K562 (cell line): Measurements from ENCODE around the gene C5AR2. TPM values are rescaled to one million over a fixed set of nuclear protein-coding genes. Genes with fewer than 3 reads are reported as not detected.

Experiments
- CBFA2T2 ChIP-seq: fragments of 450-650 bp; conservative IDR thresholded peaks from 2 replicates; pipeline ENCODE4 v1.6.1; 2017; ENCODE audit warnings: mild to moderate bottlenecking
- CBFB ChIP-seq: sonication (generic); formaldehyde crosslinking; IDR thresholded peaks from 2 replicates; pipeline ENCODE4 v1.4.0; 2020; ENCODE audit warnings: mild to moderate bottlenecking, missing genetic modification reagents
- DNMT1 ChIP-seq: fragments of 450-650 bp; IDR thresholded peaks from 2 replicates; pipeline ENCODE4 v1.6.1; 2016; ENCODE audit warnings: antibody characterized with exemption, mild to moderate bottlenecking
- EP300 ChIP-seq: IDR thresholded peaks from 2 replicates; pipeline ENCODE4 v1.6.1; 2012; ENCODE audit warnings: low read length, improper control_type of control experiment
- HINFP ChIP-seq: fragments of 450-650 bp; conservative IDR thresholded peaks from 2 replicates; pipeline ENCODE4 v1.6.1; 2016; ENCODE audit warnings: missing genetic modification characterization, low read depth, mild to moderate bottlenecking, control low read depth, missing compliant biosample characterization
- HMGXB4 ChIP-seq: sonication (generic); formaldehyde crosslinking; IDR thresholded peaks from 2 replicates; pipeline ENCODE4 v1.8.1; 2023; ENCODE audit warnings: mild to moderate bottlenecking, missing genetic modification reagents
- HNRNPH1 ChIP-seq: fragments of 200-400 bp; formaldehyde crosslinking; optimal IDR thresholded peaks from 2 replicates; pipeline ENCODE3; 2017; ENCODE audit warnings: low read depth, mild to moderate bottlenecking, low read length, moderate library complexity
- KAT8 ChIP-seq: fragments of 450-650 bp; IDR thresholded peaks from 2 replicates; pipeline ENCODE4 v1.6.1; 2016; ENCODE audit warnings: low read depth, mild to moderate bottlenecking
- THRA ChIP-seq: fragments of 450-650 bp; IDR thresholded peaks from 2 replicates; pipeline ENCODE4 v1.6.1; 2017; ENCODE audit warnings: mild to moderate bottlenecking, moderate library complexity
- polyA plus RNA-seq, 8 experiments: library from polyadenylated mRNA; depleted of rRNA in 4 of 8; stranded (reverse) in 5 of 8; unstranded in 3 of 8; fragments of >200 nt; fragmentation: Nextera tagmentation in 2 of 8; fragmentation: Illumina TruSeq in 1 of 8; extraction: Ambion mirVana in 2 of 8; extraction: Trizol in 1 of 8; gene quantifications; 2 replicates each; pipeline versions ENCODE4 v1.2.1 to v1.2.3, GENCODE V29; 2011 to 2014; ENCODE audit warnings: inconsistent platforms in 1 of 8, missing spikeins in 1 of 8
- total RNA-seq, 7 experiments: library from RNA; depleted of rRNA in 6 of 7; stranded (reverse); fragments of >200 nt in 6 of 7; fragmentation: Illumina TruSeq in 2 of 7; extraction: Trizol in 2 of 7; gene quantifications; 2 replicates each; pipeline versions ENCODE4 v1.2.1 to v1.2.3, GENCODE V29; 2011 to 2021; ENCODE audit warnings: low replicate concordance in 1 of 7
- TF ChIP-seq, protein P1 (sequence below): fragments of 250-450 bp; sonication (Bioruptor Pico); IDR thresholded peaks from 2 replicates; pipeline ENCODE4 v1.4.0; 2020
- TF ChIP-seq, protein P2 (sequence below): fragments of 450-650 bp; conservative IDR thresholded peaks from 2 replicates; pipeline ENCODE4 v1.6.1; 2016; ENCODE audit warnings: missing genetic modification characterization, low read depth, mild to moderate bottlenecking, missing compliant biosample characterization, moderate library complexity
- TF ChIP-seq, protein P3 (sequence below): fragments of 450-650 bp; IDR thresholded peaks from 2 replicates; pipeline ENCODE4 v1.6.1; 2014; ENCODE audit warnings: low read depth, mild to moderate bottlenecking, moderate library complexity, borderline replicate concordance

The C5AR2 gene
- total and polyA plus RNA-seq, 9 of the 15 experiments (the other 6 are each of a cell fraction or from before 2014, with no cell fraction given) = 0.01 to 1.1 (median 0.13) TPM

GRCh38 chr19:47348819-47349795 is 17.1 kb downstream of the C5AR2 start, which contains the start of gene DHX34 (continued):
- TF ChIP-seq DNMT1 (0 out of 2 replicates have a peak, but pooled peaks have one; percentile 15), THRA (no peak), CBFB (CRISPR knock-in tag) (no peak), HMGXB4 (CRISPR knock-in tag) (peak; percentile 75; the same call in 1 of the 2 replicates), HNRNPH1 (no peak), HINFP (tag) (no peak), EP300 (peak; percentile 20; the same call in 1 of the 2 replicates), CBFA2T2 (peak; percentile 3; the same call in 1 of the 2 replicates), KAT8 (no peak)
- TF ChIP-seq, protein P1, sequence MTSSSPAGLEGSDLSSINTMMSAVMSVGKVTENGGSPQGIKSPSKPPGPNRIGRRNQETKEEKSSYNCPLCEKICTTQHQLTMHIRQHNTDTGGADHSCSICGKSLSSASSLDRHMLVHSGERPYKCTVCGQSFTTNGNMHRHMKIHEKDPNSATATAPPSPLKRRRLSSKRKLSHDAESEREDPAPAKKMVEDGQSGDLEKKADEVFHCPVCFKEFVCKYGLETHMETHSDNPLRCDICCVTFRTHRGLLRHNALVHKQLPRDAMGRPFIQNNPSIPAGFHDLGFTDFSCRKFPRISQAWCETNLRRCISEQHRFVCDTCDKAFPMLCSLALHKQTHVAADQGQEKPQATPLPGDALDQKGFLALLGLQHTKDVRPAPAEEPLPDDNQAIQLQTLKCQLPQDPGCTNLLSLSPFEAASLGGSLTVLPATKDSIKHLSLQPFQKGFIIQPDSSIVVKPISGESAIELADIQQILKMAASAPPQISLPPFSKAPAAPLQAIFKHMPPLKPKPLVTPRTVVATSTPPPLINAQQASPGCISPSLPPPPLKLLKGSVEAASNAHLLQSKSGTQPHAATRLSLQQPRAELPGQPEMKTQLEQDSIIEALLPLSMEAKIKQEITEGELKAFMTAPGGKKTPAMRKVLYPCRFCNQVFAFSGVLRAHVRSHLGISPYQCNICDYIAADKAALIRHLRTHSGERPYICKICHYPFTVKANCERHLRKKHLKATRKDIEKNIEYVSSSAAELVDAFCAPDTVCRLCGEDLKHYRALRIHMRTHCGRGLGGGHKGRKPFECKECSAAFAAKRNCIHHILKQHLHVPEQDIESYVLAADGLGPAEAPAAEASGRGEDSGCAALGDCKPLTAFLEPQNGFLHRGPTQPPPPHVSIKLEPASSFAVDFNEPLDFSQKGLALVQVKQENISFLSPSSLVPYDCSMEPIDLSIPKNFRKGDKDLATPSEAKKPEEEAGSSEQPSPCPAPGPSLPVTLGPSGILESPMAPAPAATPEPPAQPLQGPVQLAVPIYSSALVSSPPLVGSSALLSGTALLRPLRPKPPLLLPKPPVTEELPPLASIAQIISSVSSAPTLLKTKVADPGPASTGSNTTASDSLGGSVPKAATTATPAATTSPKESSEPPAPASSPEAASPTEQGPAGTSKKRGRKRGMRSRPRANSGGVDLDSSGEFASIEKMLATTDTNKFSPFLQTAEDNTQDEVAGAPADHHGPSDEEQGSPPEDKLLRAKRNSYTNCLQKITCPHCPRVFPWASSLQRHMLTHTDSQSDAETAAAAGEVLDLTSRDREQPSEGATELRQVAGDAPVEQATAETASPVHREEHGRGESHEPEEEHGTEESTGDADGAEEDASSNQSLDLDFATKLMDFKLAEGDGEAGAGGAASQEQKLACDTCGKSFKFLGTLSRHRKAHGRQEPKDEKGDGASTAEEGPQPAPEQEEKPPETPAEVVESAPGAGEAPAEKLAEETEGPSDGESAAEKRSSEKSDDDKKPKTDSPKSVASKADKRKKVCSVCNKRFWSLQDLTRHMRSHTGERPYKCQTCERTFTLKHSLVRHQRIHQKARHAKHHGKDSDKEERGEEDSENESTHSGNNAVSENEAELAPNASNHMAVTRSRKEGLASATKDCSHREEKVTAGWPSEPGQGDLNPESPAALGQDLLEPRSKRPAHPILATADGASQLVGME (CRISPR knock-in tag) = no peak
- TF ChIP-seq, protein P2, sequence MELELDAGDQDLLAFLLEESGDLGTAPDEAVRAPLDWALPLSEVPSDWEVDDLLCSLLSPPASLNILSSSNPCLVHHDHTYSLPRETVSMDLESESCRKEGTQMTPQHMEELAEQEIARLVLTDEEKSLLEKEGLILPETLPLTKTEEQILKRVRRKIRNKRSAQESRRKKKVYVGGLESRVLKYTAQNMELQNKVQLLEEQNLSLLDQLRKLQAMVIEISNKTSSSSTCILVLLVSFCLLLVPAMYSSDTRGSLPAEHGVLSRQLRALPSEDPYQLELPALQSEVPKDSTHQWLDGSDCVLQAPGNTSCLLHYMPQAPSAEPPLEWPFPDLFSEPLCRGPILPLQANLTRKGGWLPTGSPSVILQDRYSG (tag) = peak; percentile 59; the same call in 1 of the 2 replicates
- TF ChIP-seq, protein P3, sequence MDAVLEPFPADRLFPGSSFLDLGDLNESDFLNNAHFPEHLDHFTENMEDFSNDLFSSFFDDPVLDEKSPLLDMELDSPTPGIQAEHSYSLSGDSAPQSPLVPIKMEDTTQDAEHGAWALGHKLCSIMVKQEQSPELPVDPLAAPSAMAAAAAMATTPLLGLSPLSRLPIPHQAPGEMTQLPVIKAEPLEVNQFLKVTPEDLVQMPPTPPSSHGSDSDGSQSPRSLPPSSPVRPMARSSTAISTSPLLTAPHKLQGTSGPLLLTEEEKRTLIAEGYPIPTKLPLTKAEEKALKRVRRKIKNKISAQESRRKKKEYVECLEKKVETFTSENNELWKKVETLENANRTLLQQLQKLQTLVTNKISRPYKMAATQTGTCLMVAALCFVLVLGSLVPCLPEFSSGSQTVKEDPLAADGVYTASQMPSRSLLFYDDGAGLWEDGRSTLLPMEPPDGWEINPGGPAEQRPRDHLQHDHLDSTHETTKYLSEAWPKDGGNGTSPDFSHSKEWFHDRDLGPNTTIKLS = peak; percentile 58
